HT1080 (cell line): Measurements from ENCODE around the gene NRARP. TPM values are rescaled to one million over a fixed set of nuclear protein-coding genes. Genes with fewer than 3 reads are reported as not detected.

ENCODE experiments used
- total RNA-seq: library from RNA; depleted of rRNA; stranded (reverse); fragments of >200 nt; shearing (Covaris generic); gene quantifications from 2 replicates; pipeline ENCODE4 v1.2.3, GENCODE V29; 2014; rRNA removed

The NRARP gene
- total RNA-seq, 1 experiment from 2014 or later, result 0.90 TPM

Other genes with a start within 250 kb of the NRARP start
- not detected in 2 replicates for gene ENTPD2, start 248.2 kb downstream of the NRARP start, total RNA-seq
- gene SAPCD2, start 231.7 kb downstream of the NRARP start, total RNA-seq, result 58.5 and 69.2 TPM in 2 replicates
- 12.0 and 15.6 TPM in 2 replicates for gene UAP1L1, start 224.8 kb downstream of the NRARP start, total RNA-seq
- 56.1 and 59.3 TPM in 2 replicates for gene MAN1B1, start 215.3 kb downstream of the NRARP start, total RNA-seq
- 43.8 and 45.5 TPM in 2 replicates for gene DPP7, start 187.5 kb downstream of the NRARP start, total RNA-seq
- not detected in 2 replicates for gene GRIN1, start 163.1 kb downstream of the NRARP start, total RNA-seq
- gene LRRC26, start 132.2 kb downstream of the NRARP start, total RNA-seq, result not detected in 2 replicates
- gene TMEM210, start 130.2 kb downstream of the NRARP start, total RNA-seq, result not detected in 2 replicates
- 18.5 and 27.2 TPM in 2 replicates for gene ANAPC2, start 113.7 kb downstream of the NRARP start, total RNA-seq
- gene SSNA1, start 113.6 kb downstream of the NRARP start, total RNA-seq, result 101 and 138 TPM in 2 replicates
- gene TPRN, start 101.5 kb downstream of the NRARP start, total RNA-seq, result 12.0 and 13.6 TPM in 2 replicates
- gene TMEM203, start 96.6 kb downstream of the NRARP start, total RNA-seq, result 63.4 and 65.8 TPM in 2 replicates
- 17.9 and 26.2 TPM in 2 replicates for gene NDOR1, start 96.6 kb downstream of the NRARP start, total RNA-seq
- gene RNF208, start 80.0 kb downstream of the NRARP start, total RNA-seq, result 0.10 and 0.96 TPM in 2 replicates
- gene CYSRT1, start 77.1 kb downstream of the NRARP start, total RNA-seq, result 1.1 and 1.4 TPM in 2 replicates
- gene RNF224, start 74.8 kb downstream of the NRARP start, total RNA-seq, result not detected in 2 replicates
- gene SLC34A3, start 71.4 kb downstream of the NRARP start, total RNA-seq, result not detected in 2 replicates
- 624 and 993 TPM in 2 replicates for gene TUBB4B, start 61.0 kb downstream of the NRARP start, total RNA-seq
- not detected in 2 replicates for gene STPG3, start 51.0 kb downstream of the NRARP start, total RNA-seq
- gene NELFB, start 46.9 kb downstream of the NRARP start, total RNA-seq, result 78.8 and 83.3 TPM in 2 replicates
- 66.1 and 74.7 TPM in 2 replicates for gene TOR4A, start 24.5 kb downstream of the NRARP start, total RNA-seq
- 3.5 and 4.7 TPM in 2 replicates for gene EXD3, start 120.9 kb upstream of the NRARP start, total RNA-seq
- 0.10 TPM in 1 of 2 replicates, not detected in the other for gene NOXA1, start 121.1 kb upstream of the NRARP start, total RNA-seq
- gene ENTPD8, start 139.1 kb upstream of the NRARP start, total RNA-seq, result not detected in 2 replicates
- gene NSMF, start 157.1 kb upstream of the NRARP start, total RNA-seq, result 34.5 and 40.0 TPM in 2 replicates
- gene PNPLA7, start 248.1 kb upstream of the NRARP start, total RNA-seq, result 0.21 and 0.23 TPM in 2 replicates
- gene MRPL41, start 249.6 kb upstream of the NRARP start, total RNA-seq, result 48.8 and 106 TPM in 2 replicates